ENCODE results near the gene ANKRD11.

The ANKRD11 gene

DNA sequence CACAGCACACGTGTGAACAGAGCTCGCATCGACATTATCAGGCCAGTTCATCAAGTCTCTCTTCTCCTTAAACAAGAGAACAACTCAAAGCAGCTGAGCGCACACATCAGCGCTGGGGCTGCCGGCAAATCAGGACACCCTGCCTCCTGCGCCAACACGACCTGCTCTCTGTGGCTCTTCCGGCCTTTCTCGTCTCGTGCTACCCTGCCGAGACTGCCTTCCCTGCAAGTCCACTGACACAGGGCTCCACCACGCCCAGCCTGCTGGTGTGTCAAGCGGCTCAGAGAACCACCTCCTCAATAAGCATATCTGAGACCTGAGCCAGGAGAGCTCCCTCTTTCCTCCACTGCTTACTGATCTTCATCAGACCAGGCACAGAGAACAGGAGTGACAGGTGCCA is 176.0 kb downstream of the ANKRD11 start:
- no peaks in the 10 kb centered on the region for H3K27me3 ChIP-seq (replicated peaks; ENCODE audit: insufficient read depth, low read length)
- H3K9me2 ChIP-seq (replicated peaks; ENCODE audit: insufficient read depth, low read length), result no peaks in the 10 kb centered on the region
- H3K79me2 ChIP-seq (ENCODE audit: low read length), result peaks cover 94% of the 10 kb centered on the region
- H3K4me2 ChIP-seq (ENCODE audit: low read depth, low read length), result no peak overlapping the region
- DNase-seq, result no peak
- H3K4me1 ChIP-seq (ENCODE audit: low read length), result peaks cover 39% of the 10 kb centered on the region
- H3K36me3 ChIP-seq (replicated peaks; ENCODE audit: insufficient read depth, low read length), result no peaks in the 10 kb centered on the region
- peaks cover 15% of the 10 kb centered on the region for H3F3A ChIP-seq (ENCODE audit: insufficient read depth, low read length)
- H2AFZ ChIP-seq (ENCODE audit: low read length), result no peak overlapping the region
- H3K4me3 ChIP-seq (ENCODE audit: low read length), result no peak overlapping the region
- no peak for TF ChIP-seq EZH2phosphoT487 (IDR thresholded peaks at IDR 0.05; ENCODE audit: low read length)
- TF ChIP-seq, protein P1, sequence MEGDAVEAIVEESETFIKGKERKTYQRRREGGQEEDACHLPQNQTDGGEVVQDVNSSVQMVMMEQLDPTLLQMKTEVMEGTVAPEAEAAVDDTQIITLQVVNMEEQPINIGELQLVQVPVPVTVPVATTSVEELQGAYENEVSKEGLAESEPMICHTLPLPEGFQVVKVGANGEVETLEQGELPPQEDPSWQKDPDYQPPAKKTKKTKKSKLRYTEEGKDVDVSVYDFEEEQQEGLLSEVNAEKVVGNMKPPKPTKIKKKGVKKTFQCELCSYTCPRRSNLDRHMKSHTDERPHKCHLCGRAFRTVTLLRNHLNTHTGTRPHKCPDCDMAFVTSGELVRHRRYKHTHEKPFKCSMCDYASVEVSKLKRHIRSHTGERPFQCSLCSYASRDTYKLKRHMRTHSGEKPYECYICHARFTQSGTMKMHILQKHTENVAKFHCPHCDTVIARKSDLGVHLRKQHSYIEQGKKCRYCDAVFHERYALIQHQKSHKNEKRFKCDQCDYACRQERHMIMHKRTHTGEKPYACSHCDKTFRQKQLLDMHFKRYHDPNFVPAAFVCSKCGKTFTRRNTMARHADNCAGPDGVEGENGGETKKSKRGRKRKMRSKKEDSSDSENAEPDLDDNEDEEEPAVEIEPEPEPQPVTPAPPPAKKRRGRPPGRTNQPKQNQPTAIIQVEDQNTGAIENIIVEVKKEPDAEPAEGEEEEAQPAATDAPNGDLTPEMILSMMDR (IDR thresholded peaks at IDR 0.05; ENCODE audit: low read length), result no peak
- no peak for TF ChIP-seq EZH2 (optimal IDR thresholded peaks at IDR 0.05; ENCODE audit: low read depth, low read length)
- no peaks in the 10 kb centered on the region for H3K9me3 ChIP-seq (replicated peaks; ENCODE audit: insufficient read depth, low read length)
- H4K20me1 ChIP-seq (ENCODE audit: insufficient read depth, low read length), result no peaks in the 10 kb centered on the region
- no peak overlapping the region for H3K27ac ChIP-seq (ENCODE audit: low read length)
- H3K9ac ChIP-seq (ENCODE audit: low read length), result no peak overlapping the region

DNA sequence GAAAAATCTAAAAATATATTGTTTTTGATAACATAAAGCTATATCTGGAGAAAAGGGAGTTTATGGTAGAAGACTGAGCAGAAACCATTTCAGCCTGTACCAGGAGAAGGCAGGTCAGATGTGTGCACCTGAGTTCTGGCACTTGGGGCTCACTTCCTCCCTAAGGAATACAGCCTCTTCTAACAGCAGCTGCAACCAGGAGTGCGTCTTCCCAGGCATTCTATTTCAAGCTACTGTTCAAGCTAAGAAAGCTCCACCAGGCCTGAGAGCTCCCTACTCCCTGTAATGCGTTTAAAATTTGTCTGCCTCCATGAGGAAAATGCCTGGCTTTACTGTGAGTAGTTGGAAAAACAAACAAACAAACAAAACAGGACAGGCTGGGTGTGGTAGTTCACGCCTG is 176.8 kb downstream of the ANKRD11 start:
- no peak overlapping the region for H3K4me2 ChIP-seq (ENCODE audit: low read depth, low read length)
- peaks cover 31% of the 10 kb centered on the region for H3K4me1 ChIP-seq (ENCODE audit: low read length)

DNA sequence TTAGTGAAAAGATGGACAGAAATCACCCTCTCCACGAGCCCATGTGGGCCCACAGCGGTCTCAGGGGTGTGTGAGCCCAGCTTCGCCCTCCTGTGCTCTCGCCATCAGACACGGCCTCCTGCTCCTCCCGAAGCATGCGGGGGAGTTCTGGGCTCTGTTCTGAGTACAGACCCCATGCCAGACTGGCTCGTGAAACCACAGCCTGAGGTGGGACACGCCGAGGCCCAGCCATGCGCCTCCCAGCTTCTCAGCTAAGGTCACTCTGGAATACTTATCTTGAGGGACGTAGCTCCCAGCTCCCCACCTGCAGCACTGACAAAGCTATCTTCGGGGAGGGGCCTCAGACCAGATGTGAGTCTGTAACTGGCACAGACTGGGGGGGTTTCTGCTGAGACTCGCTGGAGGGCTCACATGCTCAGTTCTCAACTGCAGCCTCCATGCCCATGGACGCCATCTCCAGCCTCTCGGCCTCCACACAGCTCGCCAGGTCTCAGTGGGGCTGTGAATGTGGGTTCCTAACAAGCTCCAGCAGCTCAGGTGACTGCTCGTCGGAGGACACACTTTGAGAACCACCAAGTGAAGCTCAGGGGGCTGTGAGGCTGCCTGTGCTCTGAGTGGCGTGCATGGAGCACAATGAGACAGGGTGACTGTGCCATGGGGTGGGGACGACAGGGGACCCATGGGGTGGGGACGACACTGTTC is 177.6 kb downstream of the ANKRD11 start:
- DNase-seq, result no peak
- Histone ChIP-seq H3K36me3 (replicated peaks; ENCODE audit: insufficient read depth, low read length) (no peaks in the 10 kb centered on the region), H4K20me1 (ENCODE audit: insufficient read depth, low read length) (no peaks in the 10 kb centered on the region)

More for the DNA sequence above, 176.8 kb downstream of the ANKRD11 start:
- Histone ChIP-seq H3K9me3 (replicated peaks; ENCODE audit: insufficient read depth, low read length) (no peaks in the 10 kb centered on the region), H3K9ac (ENCODE audit: low read length) (no peak overlapping the region), H3K27ac (ENCODE audit: low read length) (no peak overlapping the region), H3K79me2 (ENCODE audit: low read length) (peaks cover 94% of the 10 kb centered on the region), H4K20me1 (ENCODE audit: insufficient read depth, low read length) (no peaks in the 10 kb centered on the region), H3K36me3 (replicated peaks; ENCODE audit: insufficient read depth, low read length) (no peaks in the 10 kb centered on the region), H3K9me2 (replicated peaks; ENCODE audit: insufficient read depth, low read length) (no peaks in the 10 kb centered on the region), H3F3A (ENCODE audit: insufficient read depth, low read length) (peaks cover 15% of the 10 kb centered on the region), H2AFZ (ENCODE audit: low read length) (no peak overlapping the region), H3K4me3 (ENCODE audit: low read length) (no peak overlapping the region), H3K27me3 (replicated peaks; ENCODE audit: insufficient read depth, low read length) (no peaks in the 10 kb centered on the region)
- TF ChIP-seq, protein P1 (IDR thresholded peaks at IDR 0.05; ENCODE audit: low read length), result no peak
- TF ChIP-seq EZH2 (optimal IDR thresholded peaks at IDR 0.05; ENCODE audit: low read depth, low read length), result no peak
- TF ChIP-seq EZH2phosphoT487 (IDR thresholded peaks at IDR 0.05; ENCODE audit: low read length), result no peak
- no peak for DNase-seq

More for the DNA sequence above, 177.6 kb downstream of the ANKRD11 start:
- no peaks in the 10 kb centered on the region for H3K27me3 ChIP-seq (replicated peaks; ENCODE audit: insufficient read depth, low read length)
- no peak overlapping the region for H2AFZ ChIP-seq (ENCODE audit: low read length)
- H3K4me3 ChIP-seq (ENCODE audit: low read length), result no peak overlapping the region
- H3K4me1 ChIP-seq (ENCODE audit: low read length), result peaks cover 24% of the 10 kb centered on the region
- peaks cover 15% of the 10 kb centered on the region for H3F3A ChIP-seq (ENCODE audit: insufficient read depth, low read length)
- no peaks in the 10 kb centered on the region for H3K9me2 ChIP-seq (replicated peaks; ENCODE audit: insufficient read depth, low read length)
- H3K4me2 ChIP-seq (ENCODE audit: low read depth, low read length), result no peak overlapping the region
- peaks cover 94% of the 10 kb centered on the region for H3K79me2 ChIP-seq (ENCODE audit: low read length)
- no peak overlapping the region for H3K27ac ChIP-seq (ENCODE audit: low read length)
- H3K9me3 ChIP-seq (replicated peaks; ENCODE audit: insufficient read depth, low read length), result no peaks in the 10 kb centered on the region
- H3K9ac ChIP-seq (ENCODE audit: low read length), result no peak overlapping the region
- TF ChIP-seq EZH2 (optimal IDR thresholded peaks at IDR 0.05; ENCODE audit: low read depth, low read length), result no peak
- TF ChIP-seq, protein P1 (IDR thresholded peaks at IDR 0.05; ENCODE audit: low read length), result no peak
- TF ChIP-seq EZH2phosphoT487 (IDR thresholded peaks at IDR 0.05; ENCODE audit: low read length), result no peak

Measured in MM.1S (cell line).